HepG2 (cell line): ENCODE measurements around the gene BAZ1B. TPM values are rescaled to one million over a fixed set of nuclear protein-coding genes. Genes with fewer than 3 reads are reported as not detected.

Experiments used
- ATAC-seq: fragments of 200-7000 bp; cut with Tn5 transposase; 3 replicates; pipeline ENCODE4 v1.9.1; 2020; ENCODE audit warnings: mild to moderate bottlenecking, moderate library complexity
- BruUV-seq: library from RNA; stranded (reverse); fragments of 400-500 nt; replicated peaks from 2 replicates; lab custom pipeline; 2021; lab: Mats Ljungman, UMichigan
- CTCF ChIA-PET: fragments of 300-600 bp; formaldehyde crosslinking; extraction: SDS; loops from one replicate; lab custom pipeline; 2021; ENCODE audit warnings: low total read pairs, inconsistent platforms, low intra/inter-chr PET ratio; lab: Yijun Ruan, JAX
- POLR2A ChIA-PET: fragments of 350-600 bp; sonication (Branson Sonifier 250); formaldehyde crosslinking; loops from one replicate; lab custom pipeline; 2020; ENCODE audit warnings: antibody characterized with exemption, inconsistent platforms; lab: Yijun Ruan, JAX
- DNase-seq: peaks from one replicate; pipeline ENCODE4 v3.0.0-alpha.2; 2015; ENCODE audit warnings: low spot score
- FAIRE-seq: peaks from 3 replicates; lab custom pipeline; 2011; peaks lifted over from hg19 to GRCh38; lab: Jason Lieb, UNC
- H2AFZ ChIP-seq: one replicate; pipeline ENCODE4 v1.6.1; 2011; ENCODE audit warnings: low read length, inconsistent platforms
- H3K27ac ChIP-seq: fragments of 300-600 bp; 3 replicates; pipeline ENCODE4 v1.8.0; 2011; ENCODE audit warnings: mixed run types, mild to moderate bottlenecking, mixed read lengths, low read length, inconsistent platforms; ENCODE audit not compliant: insufficient read depth; ENCODE audit errors: extremely low read length
- H3K27me3 ChIP-seq, 2 experiments: fragments of 200-600 bp in 1 of 2; 2 replicates in 1 of 2; 3 replicates in 1 of 2; pipeline versions ENCODE4 v1.6.0 to v1.8.0; 2011; ENCODE audit warnings: low read length in 2 of 2, mild to moderate bottlenecking in 2 of 2, moderate library complexity in 2 of 2, inconsistent platforms in 1 of 2; ENCODE audit not compliant: insufficient read depth in 2 of 2, control insufficient read depth in 1 of 2
- H3K36me3 ChIP-seq, 2 experiments: fragments of 200-600 bp in 1 of 2; replicated peaks in 1 of 2; 2 replicates in 1 of 2; 3 replicates in 1 of 2; pipeline versions ENCODE4 v1.5.1 to v1.8.0; 2011; ENCODE audit warnings: low read length in 2 of 2, inconsistent platforms in 1 of 2; ENCODE audit not compliant: insufficient read depth in 2 of 2, control insufficient read depth in 1 of 2
- H3K4me1 ChIP-seq: 2 replicates; pipeline ENCODE4 v1.5.1; 2012; ENCODE audit warnings: low read length, inconsistent platforms; ENCODE audit not compliant: insufficient read depth
- H3K4me2 ChIP-seq: 2 replicates; pipeline ENCODE4 v1.6.0; 2011; ENCODE audit warnings: low read depth, low read length, inconsistent platforms
- H3K4me3 ChIP-seq, 3 experiments: fragments of 200-600 bp in 1 of 3; sonication (generic), shearing (Covaris generic) in 1 of 3; replicated peaks in 1 of 3; 2 replicates each; pipeline ENCODE4 v1.5.1; 2011 to 2016; ENCODE audit warnings: low read length in 3 of 3, inconsistent platforms in 2 of 3, low read depth in 2 of 3, mild to moderate bottlenecking in 2 of 3, control low read depth in 1 of 3, mixed read lengths in 1 of 3; ENCODE audit not compliant: insufficient read depth in 1 of 3
- H3K79me2 ChIP-seq: one replicate; pipeline ENCODE4 v1.6.1; 2011; ENCODE audit warnings: low read length, inconsistent platforms; ENCODE audit not compliant: insufficient read depth
- H3K9ac ChIP-seq: 2 replicates; pipeline ENCODE4 v1.6.0; 2011; ENCODE audit warnings: mild to moderate bottlenecking, low read depth, low read length, inconsistent platforms; ENCODE audit not compliant: insufficient read depth
- H3K9me3 ChIP-seq: 2 replicates; pipeline ENCODE4 v1.5.1; 2012; ENCODE audit warnings: mild to moderate bottlenecking, low read length
- H4K20me1 ChIP-seq: 2 replicates; pipeline ENCODE4 v1.6.0; 2011; ENCODE audit warnings: inconsistent platforms, mild to moderate bottlenecking, low read length, moderate library complexity; ENCODE audit not compliant: insufficient read depth
- ADNP ChIP-seq: sonication (generic); formaldehyde crosslinking; IDR thresholded peaks from 2 replicates; pipeline ENCODE4 v1.4.0; 2020; ENCODE audit warnings: missing genetic modification reagents
- AKAP8 ChIP-seq: sonication (generic); formaldehyde crosslinking; IDR thresholded peaks from 2 replicates; pipeline ENCODE4 v1.5.1; 2020; ENCODE audit warnings: mild to moderate bottlenecking, missing genetic modification reagents
- ARNT ChIP-seq: fragments of 450-650 bp; IDR thresholded peaks from 2 replicates; pipeline ENCODE4 v1.6.1; 2017
- CCDC6 ChIP-seq: sonication (generic); formaldehyde crosslinking; IDR thresholded peaks from 2 replicates; pipeline ENCODE4 v1.8.1; 2022; ENCODE audit warnings: mild to moderate bottlenecking, missing genetic modification reagents, moderate library complexity
- CENPBD1 ChIP-seq: sonication (generic); formaldehyde crosslinking; IDR thresholded peaks from 2 replicates; pipeline ENCODE4 v1.8.0; 2022; ENCODE audit warnings: missing genetic modification reagents, low read depth, mild to moderate bottlenecking, borderline replicate concordance
- CREB3 ChIP-seq: sonication (generic); formaldehyde crosslinking; IDR thresholded peaks from 2 replicates; pipeline ENCODE4 v1.5.0; 2020; ENCODE audit warnings: missing genetic modification reagents
- CTCF ChIP-seq: sonication (generic); formaldehyde crosslinking; IDR thresholded peaks from 2 replicates; pipeline ENCODE4 v1.5.0; 2020; ENCODE audit warnings: mild to moderate bottlenecking, missing genetic modification reagents, moderate library complexity
- ERF ChIP-seq: IDR thresholded peaks from 2 replicates; pipeline ENCODE4 v1.6.1; 2018; ENCODE audit warnings: missing biosample characterization, missing genetic modification reagents
- SRSF4 ChIP-seq: fragments of 200-400 bp; formaldehyde crosslinking; IDR thresholded peaks from one replicate; pipeline ENCODE4 v1.6.1; 2018; ENCODE audit warnings: mild to moderate bottlenecking, low read depth, low read length, moderate library complexity; ENCODE audit not compliant: poor library complexity, severe bottlenecking
- TFDP1 ChIP-seq: IDR thresholded peaks from 2 replicates; pipeline ENCODE4 v1.6.1; 2016; ENCODE audit warnings: missing compliant biosample characterization, missing genetic modification reagents, borderline replicate concordance
- ZBTB3 ChIP-seq: sonication (generic); formaldehyde crosslinking; IDR thresholded peaks from 2 replicates; pipeline ENCODE4 v1.4.0; 2020; ENCODE audit warnings: low read depth, mild to moderate bottlenecking, moderate library complexity, missing genetic modification reagents, borderline replicate concordance
- ZFP36 ChIP-seq: fragments of 150-350 bp; IDR thresholded peaks from 2 replicates; pipeline ENCODE4 v1.6.1; 2018; ENCODE audit warnings: borderline replicate concordance, low read length, low read depth; ENCODE audit not compliant: partially characterized antibody
- ZMYM2 ChIP-seq: sonication (generic); formaldehyde crosslinking; IDR thresholded peaks from 2 replicates; pipeline ENCODE4 v1.8.0; 2022; ENCODE audit warnings: mild to moderate bottlenecking, missing genetic modification reagents
- ZNF382 ChIP-seq: sonication (generic); formaldehyde crosslinking; IDR thresholded peaks from 2 replicates; pipeline ENCODE4 v1.5.0; 2020; ENCODE audit warnings: missing genetic modification reagents, mild to moderate bottlenecking, borderline replicate concordance
- ZNF746 ChIP-seq: sonication (generic); formaldehyde crosslinking; IDR thresholded peaks from 2 replicates; pipeline ENCODE4 v1.8.0; 2022; ENCODE audit warnings: mild to moderate bottlenecking, missing genetic modification reagents
- WGBS: methylation state at CpG from one replicate; pipeline ENCODE4 v1.1.6; 2017; ENCODE audit warnings: low lambda C conversion rate; 5-methylcytosine and 5-hydroxymethylcytosine counted together
- in situ Hi-C: cut with HindIII; loops from 2 replicates; pipeline ENCODE4 v1.10.0; 2017; ENCODE audit warnings: low pct_unique_long_range_greater_than_20kb; ENCODE audit not compliant: extremely low pct_ligation_motif_present
- intact Hi-C: fragments of 100-400 bp; cut with micrococcal nuclease; formaldehyde crosslinking; loops from one replicate; pipeline ENCODE4 v1.10.0; 2022; ENCODE audit not compliant: unreplicated experiment
- polyA plus RNA-seq, 8 experiments: library from polyadenylated mRNA; depleted of rRNA in 3 of 8; stranded (reverse) in 7 of 8; unstranded in 1 of 8; fragments of >200 nt; fragmentation: Illumina TruSeq in 4 of 8; extraction: Trizol in 4 of 8; gene quantifications; 2 replicates each; pipeline versions ENCODE4 v1.2.1 to v1.2.3, GENCODE V29; 2011 to 2016; ENCODE audit warnings: low read depth in 4 of 8, missing spikeins in 1 of 8, mixed read lengths in 1 of 8; ENCODE audit not compliant: insufficient read depth in 1 of 8
- total RNA-seq, 5 experiments: library from RNA; depleted of rRNA; stranded (reverse); fragments of >200 nt; fragmentation: Illumina TruSeq; extraction: Trizol; gene quantifications; 2 replicates each; pipeline ENCODE4 v1.2.3, GENCODE V29; 2016; ENCODE audit warnings: low read depth in 1 of 5

BAZ1B gene
- total and polyA plus RNA-seq, 2 of the 13 experiments (the other 11 are each of a cell fraction or from before 2014, with no cell fraction given), result 18.6 to 69.4 TPM

- BruUV-seq, result no TSS peak
- H3K79me2 ChIP-seq, result no peaks in the 10 kb centered on the region
- no peak for DNase-seq
- H3K4me1 ChIP-seq, result no peaks in the 10 kb centered on the region
- peaks cover 38 to 68% of the 10 kb centered on the region in 2 experiments for H3K36me3 ChIP-seq
- H4K20me1 ChIP-seq, result no peaks in the 10 kb centered on the region
- ChIA-PET POLR2A (interaction anchor here (0.9 kb wide), 1 partner anchor 10 kb away, joined by 3 read pairs; no protein-coding TSS in a partner anchor), CTCF (no interaction called here)
- H3K4me3 ChIP-seq, result no peak overlapping the region
- no peak overlapping the region for H3K4me2 ChIP-seq
- WGBS, result 93% methylated on average over 10 of the region's 13 CpGs
- no peak for TF ChIP-seq ZNF746 (CRISPR knock-in tag)
- TF ChIP-seq ZNF382, result no peak
- TF ChIP-seq ZMYM2, result no peak
- no peak for TF ChIP-seq ARNT
- TF ChIP-seq CREB3, result no peak
- TF ChIP-seq CTCF, result no peak
- TF ChIP-seq CENPBD1 (CRISPR knock-in tag), result no peak
- no peak for TF ChIP-seq TFDP1 (CRISPR knock-in tag)
- TF ChIP-seq CCDC6 (CRISPR knock-in tag), result no peak
- TF ChIP-seq ADNP (CRISPR knock-in tag), result no peak
- TF ChIP-seq ZFP36, result no peak
- TF ChIP-seq ERF, result no peak
- TF ChIP-seq AKAP8 (CRISPR knock-in tag), result no peak
- TF ChIP-seq SRSF4, result no peak
- TF ChIP-seq ZBTB3 (CRISPR knock-in tag), result no peak
- ATAC-seq, result no peak
- no peaks in the 10 kb centered on the region for H3K9me3 ChIP-seq
- H3K27ac ChIP-seq, result no peak overlapping the region
- FAIRE-seq, result no peak
- intact Hi-C loops (no loop called here), in situ Hi-C loops (no loop called here)
- H3K9ac ChIP-seq, result no peak overlapping the region
- H3K27me3 ChIP-seq, result no peaks in the 10 kb centered on the region
- H2AFZ ChIP-seq, result no peak overlapping the region
Observed at GRCh38 chr7:73442222-73442902, 79.7 kb downstream of the BAZ1B start.
